Endothelial cell of umbilical vein (primary cell): Measurements from ENCODE around the gene PNRC1. TPM values are rescaled to one million over a fixed set of nuclear protein-coding genes. Genes with fewer than 3 reads are reported as not detected.

ENCODE experiments used
- BruUV-seq: library from RNA; stranded (reverse); fragments of 400-500 nt; replicated peaks from 2 replicates; lab custom pipeline; 2021; lab: Mats Ljungman, UMichigan
- CTCF ChIA-PET: fragments of 300-600, 350-600 bp; sonication (Branson Sonifier 250); formaldehyde crosslinking; loops from one replicate; lab custom pipeline; 2021; ENCODE audit warnings: antibody characterized with exemption, inconsistent platforms; lab: Charles Lee
- POLR2A ChIA-PET: fragments of 300-600, 350-600 bp; sonication (Branson Sonifier 250); formaldehyde crosslinking; loops from one replicate; lab custom pipeline; 2021; ENCODE audit warnings: antibody characterized with exemption, inconsistent platforms; lab: Charles Lee
- DNase-seq: peaks from one replicate; pipeline ENCODE4 v3.0.0-alpha.2; 2011; ENCODE audit warnings: low read depth, low spot score
- FAIRE-seq: peaks from 2 replicates; lab custom pipeline; 2011; peaks lifted over from hg19 to GRCh38; lab: Jason Lieb, UNC
- H2AFZ ChIP-seq: 2 replicates; pipeline ENCODE4 v1.6.0; 2012; ENCODE audit warnings: low read depth, low read length, control low read depth, inconsistent platforms
- H3K27ac ChIP-seq: 2 replicates; pipeline ENCODE4 v1.5.1; 2011; ENCODE audit warnings: low read depth, mild to moderate bottlenecking, control low read depth, low read length, moderate library complexity; ENCODE audit not compliant: insufficient read depth
- H3K27me3 ChIP-seq, 2 experiments: 2 replicates each; pipeline versions ENCODE4 v1.6.0 to v1.6.1; 2011; ENCODE audit warnings: low read length in 2 of 2, mixed read lengths in 1 of 2; ENCODE audit not compliant: control insufficient read depth in 2 of 2, insufficient read depth in 2 of 2
- H3K36me3 ChIP-seq, 2 experiments: 2 replicates in 1 of 2; 3 replicates in 1 of 2; pipeline ENCODE4 v1.5.1; 2011; ENCODE audit warnings: low read length in 2 of 2, mild to moderate bottlenecking in 1 of 2, moderate library complexity in 1 of 2; ENCODE audit not compliant: control insufficient read depth in 2 of 2, insufficient read depth in 2 of 2; ENCODE audit errors: extremely low read depth in 1 of 2
- H3K4me1 ChIP-seq: 3 replicates; pipeline ENCODE4 v1.5.1; 2011; ENCODE audit warnings: mild to moderate bottlenecking, low read length; ENCODE audit not compliant: control insufficient read depth, insufficient read depth; ENCODE audit errors: extremely low read depth
- H3K4me2 ChIP-seq: 2 replicates; pipeline ENCODE4 v1.6.1; 2011; ENCODE audit warnings: low read length, control low read depth, mixed read lengths; ENCODE audit not compliant: insufficient read depth
- H3K4me3 ChIP-seq, 3 experiments: fragments of 200-600 bp in 1 of 3; sonication (generic), shearing (Covaris generic) in 1 of 3; replicated peaks in 1 of 3; 2 replicates each; pipeline ENCODE4 v1.5.1; 2011 to 2016; ENCODE audit warnings: control low read depth in 3 of 3, low read length in 3 of 3, mild to moderate bottlenecking in 2 of 3, inconsistent platforms in 1 of 3, low read depth in 1 of 3, moderate library complexity in 1 of 3; ENCODE audit not compliant: insufficient read depth in 1 of 3
- H3K79me2 ChIP-seq: 2 replicates; pipeline ENCODE4 v1.6.0; 2012; ENCODE audit warnings: low read length, inconsistent platforms; ENCODE audit not compliant: control insufficient read depth, insufficient read depth
- H3K9ac ChIP-seq: replicated peaks from 2 replicates; pipeline ENCODE3; 2011; ENCODE audit warnings: low read length, control low read depth; ENCODE audit not compliant: insufficient read depth; ENCODE audit errors: extremely low read depth
- H3K9me1 ChIP-seq: replicated peaks from 3 replicates; pipeline ENCODE4 v1.6.0; 2011; ENCODE audit warnings: mild to moderate bottlenecking, low read length; ENCODE audit not compliant: control insufficient read depth, insufficient read depth; ENCODE audit errors: extremely low read depth
- H3K9me3 ChIP-seq: replicated peaks from 2 replicates; pipeline ENCODE4 v1.5.1; 2012; ENCODE audit warnings: low read length, inconsistent platforms; ENCODE audit not compliant: control insufficient read depth, insufficient read depth
- H4K20me1 ChIP-seq: replicated peaks from 2 replicates; pipeline ENCODE3; 2011; ENCODE audit warnings: mild to moderate bottlenecking, low read length; ENCODE audit not compliant: control insufficient read depth, insufficient read depth; ENCODE audit errors: extremely low read depth
- CTCF ChIP-seq, 2 donors: IDR thresholded peaks; 1 replicate in 1 of 2; 2 replicates in 1 of 2; pipeline ENCODE4 v1.5.1; 2011; ENCODE audit warnings: low read length in 2 of 2, mild to moderate bottlenecking in 2 of 2, moderate library complexity in 2 of 2, control low read depth in 1 of 2, inconsistent platforms in 1 of 2, low read depth in 1 of 2; ENCODE audit not compliant: insufficient read depth in 1 of 2; ENCODE audit errors: extremely low read depth in 1 of 2
- EZH2 ChIP-seq: IDR thresholded peaks from 2 replicates; pipeline ENCODE4 v1.6.1; 2012; ENCODE audit warnings: borderline replicate concordance, low read depth, mild to moderate bottlenecking, moderate library complexity, low read length, inconsistent platforms; ENCODE audit not compliant: severe bottlenecking
- FOS ChIP-seq: IDR thresholded peaks from 2 replicates; pipeline ENCODE4 v1.6.1; 2011; ENCODE audit warnings: mild to moderate bottlenecking, low read length, moderate library complexity, borderline replicate concordance; ENCODE audit not compliant: insufficient read depth
- GATA2 ChIP-seq: IDR thresholded peaks from 2 replicates; pipeline ENCODE4 v1.7.0; 2011; ENCODE audit warnings: low read depth, mild to moderate bottlenecking, moderate library complexity, mixed read lengths, low read length; ENCODE audit not compliant: insufficient read length, insufficient read depth
- JUN ChIP-seq: IDR thresholded peaks from 2 replicates; pipeline ENCODE4 v1.6.1; 2011; ENCODE audit warnings: borderline replicate concordance, low read depth; ENCODE audit not compliant: insufficient read length, insufficient read depth
- MAX ChIP-seq: IDR thresholded peaks from 2 replicates; pipeline ENCODE4 v1.6.1; 2011; ENCODE audit not compliant: insufficient read depth, insufficient read length
- MYC ChIP-seq: IDR thresholded peaks from one replicate; pipeline ENCODE4 v1.6.1; 2011; ENCODE audit warnings: mild to moderate bottlenecking, low read depth, low read length
- POLR2A ChIP-seq: IDR thresholded peaks from 2 replicates; pipeline ENCODE4 v1.6.1; 2012; ENCODE audit warnings: low read depth, mild to moderate bottlenecking, control low read depth, low read length
- POLR2AphosphoS5 ChIP-seq: IDR thresholded peaks from 2 replicates; pipeline ENCODE4 v1.6.1; 2012; ENCODE audit warnings: low read depth, mild to moderate bottlenecking, control low read depth, low read length, moderate library complexity; ENCODE audit not compliant: insufficient read depth
- dilution Hi-C: fragments of 300-500 bp; cut with MboI; formaldehyde crosslinking; loops from one replicate; pipeline ENCODE4 v1.15.0; 2019; ENCODE audit warnings: low sequenced_read_pairs; ENCODE audit not compliant: extremely low pct_ligation_motif_present
- intact Hi-C: fragments of 100-400 bp; cut with micrococcal nuclease; formaldehyde crosslinking; loops from one replicate; pipeline ENCODE4 v1.10.0; 2022
- polyA plus RNA-seq, 4 experiments: library from polyadenylated mRNA; depleted of rRNA in 3 of 4; stranded (reverse) in 3 of 4; unstranded in 1 of 4; fragments of >200 nt; gene quantifications; 2 replicates each; pipeline versions ENCODE4 v1.2.1 to v1.2.3, GENCODE V29; 2011 to 2012; ENCODE audit warnings: missing spikeins in 1 of 4
- total RNA-seq: library from RNA; stranded (reverse); gene quantifications from 2 replicates; pipeline ENCODE4 v1.2.3, GENCODE V29; 2021

Gene PNRC1
- total and polyA plus RNA-seq, 2 donors (not counting 3 experiments of a cell fraction or from before 2014, with no cell fraction given) = 9.6 to 87.9 TPM

GRCh38 chr6:89084954-89085353, 4.4 kb downstream of the PNRC1 start:
- no peak for FAIRE-seq
- BruUV-seq = no TSS peak
- H3K4me2 ChIP-seq = no peak overlapping the region
- ChIA-PET POLR2A (interaction anchor here (1.2 kb wide), 1 partner anchor 744 kb away, joined by 4 read pairs; the partner anchor contains the start of gene CASP8AP2), CTCF (no interaction called here)
- H3K4me1 ChIP-seq = peaks cover 6% of the 10 kb centered on the region
- no peak for DNase-seq
- dilution Hi-C loops (no loop called here), intact Hi-C loops (loop anchor here (5.0 to 10.0 kb wide), 2 partner anchors 1132 to 1930 kb away; partner anchors contain the start of gene ZNF292)
- no peak overlapping the region for H3K9ac ChIP-seq
- H3K9me1 ChIP-seq = no peaks in the 10 kb centered on the region
- peaks cover 11% of the 10 kb centered on the region for H4K20me1 ChIP-seq
- no peak overlapping the region for H3K27ac ChIP-seq
- peaks cover 21% of the 10 kb centered on the region for H3K79me2 ChIP-seq
- H3K9me3 ChIP-seq = no peaks in the 10 kb centered on the region
- H2AFZ ChIP-seq = no peak overlapping the region
- peaks cover 8 to 12% of the 10 kb centered on the region in 2 experiments for H3K36me3 ChIP-seq
- no peaks in the 10 kb centered on the region for H3K27me3 ChIP-seq
- no peak overlapping the region for H3K4me3 ChIP-seq
- TF ChIP-seq GATA2 (no peak), JUN (no peak), MYC (no peak), FOS (no peak), POLR2AphosphoS5 (no peak), POLR2A (no peak), EZH2 (no peak), CTCF (IDR thresholded peaks at IDR 0.05; ENCODE audit: extremely low read depth in 1 of 2, insufficient read depth in 1 of 2, low read depth in 1 of 2, low read length in 2 of 2) (no peak), MAX (no peak)
